Hypothalamus (tissue), 51 donors: Measurements from ENCODE around the gene ATP6V1F.
A peak's percentile ranks its signal among the peaks of the same experiment; 100 is the strongest.

Source experiments
- DNase-seq, 51 donors: peaks; one replicate each; lab custom pipeline; 2025; lab: John Stamatoyannopoulos, UW

The ATP6V1F gene

GRCh38 chr7:128862571-128863432 is at the start of gene ATP6V1F:
Gene ATP6V1F, plus strand, starts transcription at chr7:128862856. Its CDS starts 49 bp downstream, at chr7:128862905.
- DNase-seq, result peak; percentile 59 to 98 (median 93)

GRCh38 chr7:128814499-128814898 is 48.2 kb upstream of the ATP6V1F start:
- peak in 26 of 51 donors; percentile 13 to 79 (median 49) for DNase-seq

GRCh38 chr7:128815289-128815942 is 47.2 kb upstream of the ATP6V1F start:
- DNase-seq, result no peak

GRCh38 chr7:128818694-128819093 is 44.0 kb upstream of the ATP6V1F start:
- no peak for DNase-seq

- DNase-seq, result no peak
Measured at GRCh38 chr7:128821724-128822123, 40.9 kb upstream of the ATP6V1F start.

- DNase-seq, result no peak
Measured at GRCh38 chr7:128826512-128826911, 36.1 kb upstream of the ATP6V1F start.

- no peak for DNase-seq
Measured at GRCh38 chr7:128826916-128827247, 35.8 kb upstream of the ATP6V1F start.

- DNase-seq, result peak in 6 of 51 donors; percentile 11 to 55 (median 30)
Measured at GRCh38 chr7:128827248-128827958, 35.3 kb upstream of the ATP6V1F start.

GRCh38 chr7:128827971-128828711 is 34.5 kb upstream of the ATP6V1F start:
- no peak for DNase-seq

- DNase-seq, result peak in 1 of 51 donors; percentile 30
Measured at GRCh38 chr7:128829391-128830166, 33.1 kb upstream of the ATP6V1F start.

GRCh38 chr7:128830231-128831177 is 32.2 kb upstream of the ATP6V1F start, which contains the start of gene FLNC:
Gene FLNC, plus strand, starts transcription at chr7:128830406. Its CDS starts 232 bp downstream, at chr7:128830638.
- peak in 1 of 51 donors; percentile 29 for DNase-seq

- peak in 1 of 51 donors; percentile 26 for DNase-seq
Measured at GRCh38 chr7:128831178-128831993, 31.3 kb upstream of the ATP6V1F start.

GRCh38 chr7:128831994-128832879 is 30.4 kb upstream of the ATP6V1F start:
- DNase-seq, result peak in 18 of 51 donors; percentile 17 to 62 (median 46)

- DNase-seq, result peak in 1 of 51 donors; percentile 53
Measured at GRCh38 chr7:128832880-128833147, 29.8 kb upstream of the ATP6V1F start.

- peak in 45 of 51 donors; percentile 23 to 87 (median 63) for DNase-seq
Measured at GRCh38 chr7:128833148-128833945, 29.3 kb upstream of the ATP6V1F start.

- DNase-seq, result peak in 1 of 51 donors; percentile 75
Measured at GRCh38 chr7:128833946-128834325, 28.7 kb upstream of the ATP6V1F start.
